Measurements from ENCODE around the gene GNAQ.

The GNAQ gene

DNA sequence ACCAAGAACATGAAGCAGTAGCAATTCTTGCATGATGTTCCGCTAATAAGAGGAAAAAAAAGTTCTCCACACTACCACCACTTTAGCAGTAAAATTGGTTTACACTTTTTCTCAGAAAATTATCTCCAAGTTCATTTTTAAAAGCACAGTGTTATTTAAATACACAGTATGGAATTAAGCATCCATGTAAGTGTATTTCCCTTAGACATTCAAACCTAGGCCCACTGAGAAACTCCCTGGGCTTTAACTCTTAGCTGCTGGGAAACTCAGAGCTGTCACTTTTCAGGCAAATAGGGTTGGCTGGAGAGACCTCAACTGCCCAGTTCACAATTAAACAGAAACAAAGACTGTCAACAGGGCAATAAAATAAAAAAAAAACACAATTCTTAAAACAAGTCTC is 2.7 kb downstream of the GNAQ start:
- H4K12ac ChIP-seq (ENCODE audit: low read depth, low read length): no peak overlapping the region

DNA sequence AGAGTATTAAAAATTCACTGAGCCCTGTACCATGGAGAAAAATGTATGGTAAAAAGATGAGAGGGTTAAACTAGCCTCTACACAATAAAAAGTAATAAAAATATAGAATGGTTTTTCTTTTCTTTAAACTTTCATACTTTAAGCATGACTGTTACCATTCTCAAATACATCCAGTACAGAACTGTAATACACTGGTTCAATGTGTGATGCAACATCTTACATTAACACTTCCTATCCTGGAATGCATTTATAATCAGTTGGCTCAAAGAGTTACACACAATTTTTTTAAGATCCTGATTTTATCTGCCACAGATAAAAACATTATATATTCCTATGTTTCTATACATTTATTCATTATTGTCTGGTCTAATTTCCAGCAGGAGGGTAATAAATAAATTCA is 4.7 kb downstream of the GNAQ start:
- peaks cover 0 to 2% of the 10 kb centered on the region in 2 experiments for H3K4me1 ChIP-seq (ENCODE audit: control insufficient read depth in 1 of 2, insufficient read depth in 2 of 2, low read length in 2 of 2)
- H3K27me3 ChIP-seq (ENCODE audit: insufficient read depth, low read length): no peaks in the 10 kb centered on the region
- H3K4ac ChIP-seq (ENCODE audit: low read depth, low read length): no peak overlapping the region
- H3K79me1 ChIP-seq (ENCODE audit: low read length): peaks cover 14% of the 10 kb centered on the region
- H3K18ac ChIP-seq (ENCODE audit: low read length): no peak overlapping the region
- H4K8ac ChIP-seq (ENCODE audit: low read depth, low read length): no peak overlapping the region
- no peak overlapping the region for H2BK5ac ChIP-seq (ENCODE audit: low read depth, low read length, poor library complexity)
- no peak overlapping the region for H2AK5ac ChIP-seq (ENCODE audit: low read length)
- H2BK12ac ChIP-seq (ENCODE audit: low read length): no peak overlapping the region
- H3K23ac ChIP-seq (ENCODE audit: low read length): no peak overlapping the region
- H3K9ac ChIP-seq (ENCODE audit: low read length): no peak overlapping the region
- no peak overlapping the region for H4K12ac ChIP-seq (ENCODE audit: low read depth, low read length)
- H3K27ac ChIP-seq (ENCODE audit: low read depth, low read length): no peak overlapping the region
- peaks cover 4% of the 10 kb centered on the region for H3K9me3 ChIP-seq (ENCODE audit: insufficient read depth, low read depth, low read length)
- no peak overlapping the region for H2BK120ac ChIP-seq (ENCODE audit: insufficient read depth, low read length, poor library complexity)
- no peak overlapping the region for H3K4me3 ChIP-seq (ENCODE audit: low read depth, low read length)
- H2AFZ ChIP-seq (ENCODE audit: insufficient read depth, low read length, poor library complexity): no peak overlapping the region
- no peaks in the 10 kb centered on the region for H3K36me3 ChIP-seq (ENCODE audit: control insufficient read depth in 1 of 2, insufficient read depth in 2 of 2, low read length in 2 of 2)
- H4K91ac ChIP-seq (ENCODE audit: low read depth, low read length): no peak overlapping the region
- no peak overlapping the region for H3K4me2 ChIP-seq (ENCODE audit: low read length)
- H3K79me2 ChIP-seq (ENCODE audit: control insufficient read depth, insufficient read depth, low read length, poor library complexity): peaks cover 14% of the 10 kb centered on the region
- no peak overlapping the region for H3K14ac ChIP-seq (ENCODE audit: low read length)
- no peak for DNase-seq

More for the DNA sequence above, 2.7 kb downstream of the GNAQ start:
- no peaks in the 10 kb centered on the region for H3K36me3 ChIP-seq (ENCODE audit: control insufficient read depth in 1 of 2, insufficient read depth in 2 of 2, low read length in 2 of 2)
- H3K79me2 ChIP-seq (ENCODE audit: control insufficient read depth, insufficient read depth, low read length, poor library complexity): peaks cover 18% of the 10 kb centered on the region
- DNase-seq: no peak
- no peaks in the 10 kb centered on the region for H3K27me3 ChIP-seq (ENCODE audit: insufficient read depth, low read length)
- no peak overlapping the region for H2BK12ac ChIP-seq (ENCODE audit: low read length)
- H2AFZ ChIP-seq (ENCODE audit: insufficient read depth, low read length, poor library complexity): no peak overlapping the region
- no CpG with 5 or more reads among the region's 1 CpG for WGBS (ENCODE audit: extremely low coverage, insufficient coverage, insufficient read length)
- peak overlapping the region; percentile 85 for H3K4ac ChIP-seq (ENCODE audit: low read depth, low read length)
- H2AK5ac ChIP-seq (ENCODE audit: low read length): no peak overlapping the region
- peaks cover 4% of the 10 kb centered on the region for H3K9me3 ChIP-seq (ENCODE audit: insufficient read depth, low read depth, low read length)
- H4K91ac ChIP-seq (ENCODE audit: low read depth, low read length): no peak overlapping the region
- H3K9ac ChIP-seq (ENCODE audit: low read length): no peak overlapping the region
- peaks cover 0 to 2% of the 10 kb centered on the region in 2 experiments for H3K4me1 ChIP-seq (ENCODE audit: control insufficient read depth in 1 of 2, insufficient read depth in 2 of 2, low read length in 2 of 2)
- no peak overlapping the region for H3K14ac ChIP-seq (ENCODE audit: low read length)
- no peak overlapping the region for H4K8ac ChIP-seq (ENCODE audit: low read depth, low read length)
- H3K23ac ChIP-seq (ENCODE audit: low read length): no peak overlapping the region
- H2BK5ac ChIP-seq (ENCODE audit: low read depth, low read length, poor library complexity): no peak overlapping the region
- H2BK120ac ChIP-seq (ENCODE audit: insufficient read depth, low read length, poor library complexity): no peak overlapping the region
- peaks cover 20% of the 10 kb centered on the region for H3K79me1 ChIP-seq (ENCODE audit: low read length)
- H3K27ac ChIP-seq (ENCODE audit: low read depth, low read length): no peak overlapping the region
- H3K4me2 ChIP-seq (ENCODE audit: low read length): peak overlapping the region; percentile 23
- no peak overlapping the region for H3K4me3 ChIP-seq (ENCODE audit: low read depth, low read length)
- H3K18ac ChIP-seq (ENCODE audit: low read length): no peak overlapping the region

DNA sequence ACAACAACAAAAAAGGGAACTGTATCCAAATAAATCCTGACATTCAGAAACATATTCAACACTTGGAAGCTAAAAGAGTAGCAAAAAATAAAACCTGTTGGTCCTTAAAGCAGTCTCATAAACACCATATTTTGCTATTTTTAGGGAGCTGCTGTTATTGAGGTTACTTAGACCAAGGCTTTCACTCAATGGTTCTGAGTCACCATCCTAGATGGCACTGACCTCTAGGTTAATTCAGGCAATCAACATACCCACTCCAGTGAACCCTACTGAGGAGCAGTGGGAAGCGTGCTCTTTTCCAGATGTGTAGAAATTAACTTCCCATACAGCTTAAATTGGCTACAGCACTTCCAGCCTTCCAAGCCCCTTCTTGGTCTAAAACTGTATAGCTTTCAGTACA is 5.2 kb downstream of the GNAQ start:
- Histone ChIP-seq H4K12ac (ENCODE audit: low read depth, low read length) (no peak overlapping the region), H3K27me3 (ENCODE audit: insufficient read depth, low read length) (no peaks in the 10 kb centered on the region), H2AFZ (ENCODE audit: insufficient read depth, low read length, poor library complexity) (no peak overlapping the region), H2AK5ac (ENCODE audit: low read length) (no peak overlapping the region), H3K36me3 (ENCODE audit: control insufficient read depth in 1 of 2, insufficient read depth in 2 of 2, low read length in 2 of 2) (no peaks in the 10 kb centered on the region), H3K14ac (ENCODE audit: low read length) (no peak overlapping the region), H3K79me1 (ENCODE audit: low read length) (peaks cover 12% of the 10 kb centered on the region), H3K4me1 (ENCODE audit: control insufficient read depth in 1 of 2, insufficient read depth in 2 of 2, low read length in 2 of 2) (peaks cover 0 to 2% of the 10 kb centered on the region in 2 experiments), H3K9ac (ENCODE audit: low read length) (no peak overlapping the region), H2BK12ac (ENCODE audit: low read length) (no peak overlapping the region), H3K79me2 (ENCODE audit: control insufficient read depth, insufficient read depth, low read length, poor library complexity) (peaks cover 14% of the 10 kb centered on the region), H4K8ac (ENCODE audit: low read depth, low read length) (no peak overlapping the region), H3K4me2 (ENCODE audit: low read length) (no peak overlapping the region), H2BK5ac (ENCODE audit: low read depth, low read length, poor library complexity) (no peak overlapping the region), H4K91ac (ENCODE audit: low read depth, low read length) (no peak overlapping the region), H3K18ac (ENCODE audit: low read length) (no peak overlapping the region), H3K27ac (ENCODE audit: low read depth, low read length) (no peak overlapping the region), H3K23ac (ENCODE audit: low read length) (no peak overlapping the region), H3K4ac (ENCODE audit: low read depth, low read length) (peak overlapping the region; percentile 24), H2BK120ac (ENCODE audit: insufficient read depth, low read length, poor library complexity) (no peak overlapping the region), H3K4me3 (ENCODE audit: low read depth, low read length) (no peak overlapping the region), H3K9me3 (ENCODE audit: insufficient read depth, low read depth, low read length) (peaks cover 4% of the 10 kb centered on the region)
- no CpG with 5 or more reads among the region's 1 CpG for WGBS (ENCODE audit: extremely low coverage, insufficient coverage, insufficient read length)
- DNase-seq: no peak

DNA sequence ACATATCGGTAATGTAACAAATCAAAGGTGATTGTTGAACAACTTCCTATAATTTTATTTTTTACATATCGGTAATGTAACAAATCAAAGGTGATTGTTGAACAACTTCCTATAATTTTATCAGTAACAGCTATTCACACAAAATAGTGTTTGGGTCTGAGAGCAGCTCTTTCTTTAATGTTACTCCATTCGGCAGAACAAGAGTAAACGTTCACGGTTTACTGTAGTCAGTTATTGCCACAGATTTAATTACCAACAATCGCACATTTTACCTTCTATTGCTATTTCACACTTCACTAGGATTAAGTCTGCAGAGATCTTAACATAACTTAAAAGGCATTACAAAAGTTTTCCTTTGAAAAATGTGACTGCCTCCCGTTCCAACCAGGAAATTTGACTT is 6.4 kb downstream of the GNAQ start:
- Histone ChIP-seq H2AFZ (ENCODE audit: insufficient read depth, low read length, poor library complexity) (no peak overlapping the region), H3K9me3 (ENCODE audit: insufficient read depth, low read depth, low read length) (no peaks in the 10 kb centered on the region), H4K8ac (ENCODE audit: low read depth, low read length) (no peak overlapping the region), H4K12ac (ENCODE audit: low read depth, low read length) (no peak overlapping the region), H3K4me2 (ENCODE audit: low read length) (no peak overlapping the region), H3K9ac (ENCODE audit: low read length) (no peak overlapping the region), H3K4me3 (ENCODE audit: low read depth, low read length) (no peak overlapping the region), H3K4ac (ENCODE audit: low read depth, low read length) (no peak overlapping the region), H3K23ac (ENCODE audit: low read length) (no peak overlapping the region), H2BK12ac (ENCODE audit: low read length) (no peak overlapping the region), H3K27ac (ENCODE audit: low read depth, low read length) (no peak overlapping the region), H3K79me2 (ENCODE audit: control insufficient read depth, insufficient read depth, low read length, poor library complexity) (peaks cover 13% of the 10 kb centered on the region), H3K36me3 (ENCODE audit: control insufficient read depth in 1 of 2, insufficient read depth in 2 of 2, low read length in 2 of 2) (peaks cover 2 to 4% of the 10 kb centered on the region in 2 experiments), H3K27me3 (ENCODE audit: insufficient read depth, low read length) (no peaks in the 10 kb centered on the region), H3K79me1 (ENCODE audit: low read length) (peaks cover under 1% of the 10 kb centered on the region), H4K91ac (ENCODE audit: low read depth, low read length) (no peak overlapping the region), H2BK120ac (ENCODE audit: insufficient read depth, low read length, poor library complexity) (no peak overlapping the region), H3K14ac (ENCODE audit: low read length) (no peak overlapping the region), H3K18ac (ENCODE audit: low read length) (no peak overlapping the region), H2BK5ac (ENCODE audit: low read depth, low read length, poor library complexity) (no peak overlapping the region), H3K4me1 (ENCODE audit: control insufficient read depth in 1 of 2, insufficient read depth in 2 of 2, low read length in 2 of 2) (peaks cover 0 to 2% of the 10 kb centered on the region in 2 experiments), H2AK5ac (ENCODE audit: low read length) (no peak overlapping the region)
- no peak for DNase-seq
- no CpG with 5 or more reads among the region's 7 CpGs for WGBS (ENCODE audit: extremely low coverage, insufficient coverage, insufficient read length)
